Right renal cortex interstitium (tissue), 3 donors: Measurements from ENCODE around the gene ADGRG6. TPM values are rescaled to one million over a fixed set of nuclear protein-coding genes. Genes with fewer than 3 reads are reported as not detected.
"Not testable (repeated sequence)": the region's sequence is repeated elsewhere in the genome, so short reads cannot be mapped to it uniquely, and the experiment has no call there.

Experiments
- DNase-seq, 3 donors: peaks; one replicate each; pipeline ENCODE4 v3.0.0-alpha.2; 2013; ENCODE audit warnings: low read depth in 3 of 3, low spot score in 2 of 3
- polyA plus RNA-seq, 3 donors: library from polyadenylated mRNA; unstranded; fragments of 120-200 nt; gene quantifications; one replicate each; pipeline ENCODE4 v1.2.1, GENCODE V29; 2013; ENCODE audit not compliant: insufficient read length in 3 of 3

ADGRG6 gene
- polyA plus RNA-seq, 3 donors = 29.3 to 31.3 (median 30.0) TPM

DNA sequence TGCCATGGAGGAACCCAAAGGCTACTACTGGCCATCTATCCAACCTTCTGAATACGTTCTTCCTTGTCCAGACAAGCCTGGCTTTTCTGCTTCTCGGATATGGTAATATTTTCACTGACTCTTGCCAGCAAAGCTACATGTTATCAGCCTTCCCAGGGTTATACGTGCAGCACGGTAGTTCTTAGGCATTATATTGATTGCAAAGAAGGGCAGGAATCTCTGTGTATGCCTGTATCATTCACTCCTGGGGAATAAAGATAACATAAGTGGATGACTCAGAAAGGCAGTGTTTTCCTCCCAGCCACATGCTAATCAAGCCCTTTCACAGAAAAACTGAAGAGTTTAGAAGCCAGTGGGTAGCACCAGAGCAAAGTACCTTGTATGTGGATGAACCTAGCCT is 98.7 kb downstream of the ADGRG6 start:
- no peak for DNase-seq

GRCh38 chr6:142401838-142402237 is 100.0 kb downstream of the ADGRG6 start:
- no peak for DNase-seq

GRCh38 chr6:142404751-142405150 is 102.9 kb downstream of the ADGRG6 start:
- DNase-seq = no peak

DNA sequence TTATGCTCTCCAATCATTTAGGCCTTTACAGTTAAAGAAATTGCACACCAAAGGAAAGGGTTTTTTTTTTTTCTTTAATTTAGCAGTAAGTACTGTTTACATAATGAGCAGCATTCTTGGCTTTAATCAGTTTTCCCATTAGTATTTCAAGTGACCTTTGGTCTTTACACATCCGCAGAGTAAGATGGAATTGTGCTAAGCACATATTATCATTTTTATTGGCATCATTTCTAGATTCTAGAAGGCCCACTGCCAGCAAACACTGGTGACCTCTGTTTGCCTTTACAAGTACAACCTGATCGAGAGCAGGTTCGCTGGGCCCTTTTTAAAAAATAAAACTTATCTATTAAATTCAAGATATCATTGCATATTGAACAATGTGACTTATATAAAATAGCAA is 104.3 kb downstream of the ADGRG6 start:
- DNase-seq = no peak

- DNase-seq = no peak
Measured at GRCh38 chr6:142407685-142408273, 106.0 kb downstream of the ADGRG6 start.

DNA sequence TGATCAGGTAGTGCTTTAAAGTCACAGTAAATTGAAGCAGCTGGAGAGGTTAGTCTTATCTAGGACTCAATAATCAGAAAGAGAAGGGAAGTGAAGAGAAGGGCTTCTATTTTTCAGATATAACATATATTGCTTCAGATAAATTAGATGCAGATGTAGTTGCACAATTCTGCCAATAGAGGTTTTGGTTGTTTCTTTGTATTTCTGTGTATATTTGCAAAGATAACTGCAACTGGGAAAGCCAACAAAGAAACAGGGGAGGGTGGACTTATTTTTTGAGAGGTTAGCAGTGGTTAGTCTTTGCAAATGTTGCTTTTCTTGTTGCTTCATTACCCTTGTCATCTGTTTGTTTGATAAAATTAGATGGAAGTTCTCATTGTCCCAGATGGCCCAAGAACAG is 106.6 kb downstream of the ADGRG6 start:
- no peak for DNase-seq

- no peak for DNase-seq
Measured at GRCh38 chr6:142409794-142410193, 108.0 kb downstream of the ADGRG6 start.

DNA sequence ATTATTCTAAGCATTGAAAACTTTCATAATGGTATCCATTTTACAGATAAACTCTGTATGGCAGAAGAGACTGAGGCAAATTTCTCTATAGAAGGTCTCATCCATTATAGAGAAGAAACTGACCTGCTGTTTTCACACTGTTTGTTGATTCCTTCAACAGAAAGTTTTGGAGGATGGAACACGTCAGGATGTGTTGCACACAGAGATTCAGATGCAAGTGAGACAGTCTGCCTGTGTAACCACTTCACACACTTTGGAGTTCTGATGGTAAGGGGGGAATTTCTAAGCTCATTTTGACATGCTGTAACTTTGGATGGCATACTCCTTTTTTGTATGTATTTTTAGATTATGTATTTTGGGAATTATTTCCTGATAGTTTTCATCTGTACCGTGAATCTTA is 109.3 kb downstream of the ADGRG6 start:
- DNase-seq = no peak

- DNase-seq = no peak
Measured at GRCh38 chr6:142412241-142412640, 110.4 kb downstream of the ADGRG6 start.

- DNase-seq = no peak
Measured at GRCh38 chr6:142412658-142413057, 110.9 kb downstream of the ADGRG6 start.

DNA sequence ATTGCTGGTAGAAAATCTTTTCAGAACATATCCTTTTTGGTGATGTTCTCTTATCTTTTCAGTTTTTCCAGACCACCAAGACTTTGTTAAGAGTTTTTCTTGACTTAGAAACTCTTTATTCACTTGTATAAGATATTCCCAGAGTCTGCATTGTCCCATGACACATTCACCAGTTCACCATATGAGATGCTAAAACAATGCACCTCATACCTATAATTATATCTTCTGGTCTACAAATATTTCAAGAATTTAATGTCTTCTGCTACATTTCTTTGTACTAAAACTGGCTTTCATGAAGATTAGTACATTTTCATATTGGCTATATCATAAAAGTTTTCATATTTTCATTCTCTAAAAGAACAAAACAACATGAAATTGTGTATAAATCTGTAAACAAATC is 111.3 kb downstream of the ADGRG6 start:
- no peak for DNase-seq

- no peak for DNase-seq
Measured at GRCh38 chr6:142414462-142415250, 112.8 kb downstream of the ADGRG6 start.

DNA sequence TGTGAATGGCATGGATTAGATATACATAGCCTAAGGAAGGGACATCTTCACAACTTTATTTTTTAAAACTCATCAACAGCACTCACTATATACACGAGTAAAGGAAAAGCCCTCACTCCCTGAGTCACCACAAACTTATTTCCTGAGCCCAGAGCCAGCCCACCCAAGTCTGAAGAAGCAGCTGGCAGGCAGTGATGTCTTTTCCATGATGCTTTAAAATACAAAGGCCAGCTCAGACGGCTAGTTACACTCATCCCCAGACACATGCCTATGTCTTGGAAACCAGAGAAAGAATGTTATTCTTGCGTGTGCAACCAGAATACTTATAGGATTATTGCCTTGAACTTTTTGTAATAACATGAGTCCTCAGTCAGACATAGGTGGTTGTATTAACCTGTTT is 114.4 kb downstream of the ADGRG6 start:
- DNase-seq = no peak

GRCh38 chr6:142416686-142417085 is 114.9 kb downstream of the ADGRG6 start:
- DNase-seq = no peak

GRCh38 chr6:142417331-142417750 is 115.5 kb downstream of the ADGRG6 start:
- DNase-seq = no peak

DNA sequence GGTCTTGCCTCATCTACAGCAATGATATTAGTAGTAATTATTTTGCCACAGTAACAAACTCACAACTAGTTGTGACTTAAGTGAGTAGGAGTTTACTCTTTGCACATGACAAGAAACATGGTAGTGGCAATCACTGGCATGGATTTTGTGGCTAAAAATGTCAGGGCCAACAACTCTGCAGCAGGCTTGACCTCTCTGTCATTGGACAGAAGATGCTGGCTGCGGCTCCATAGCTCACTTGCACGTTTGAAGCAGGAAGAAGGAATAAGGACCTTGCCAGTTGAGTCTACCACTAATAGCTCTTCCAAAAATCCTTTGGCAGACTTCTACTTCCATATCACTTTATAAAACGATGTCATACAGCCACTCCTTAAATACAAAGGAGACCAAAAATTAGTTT is 117.3 kb downstream of the ADGRG6 start:
- DNase-seq = no peak

DNA sequence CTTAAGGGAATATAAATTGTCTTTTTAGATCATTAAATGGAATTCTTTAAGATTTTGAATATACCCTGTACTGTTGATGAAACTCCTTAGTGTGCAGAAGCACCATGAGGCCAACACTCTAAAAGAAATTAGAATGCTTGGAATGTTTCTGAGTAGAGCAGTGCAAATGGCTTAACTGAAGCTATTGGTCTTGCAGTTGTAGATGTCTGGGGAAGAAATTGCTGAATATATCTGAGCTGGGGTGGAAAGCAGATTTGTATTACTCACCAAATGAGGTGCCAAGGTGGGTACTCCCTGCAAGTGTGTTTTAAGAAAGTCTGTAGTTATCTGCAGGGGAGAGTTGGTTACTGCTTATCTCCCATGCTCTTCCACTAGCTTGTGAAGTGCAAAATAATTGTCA is 119.0 kb downstream of the ADGRG6 start:
- no peak for DNase-seq

DNA sequence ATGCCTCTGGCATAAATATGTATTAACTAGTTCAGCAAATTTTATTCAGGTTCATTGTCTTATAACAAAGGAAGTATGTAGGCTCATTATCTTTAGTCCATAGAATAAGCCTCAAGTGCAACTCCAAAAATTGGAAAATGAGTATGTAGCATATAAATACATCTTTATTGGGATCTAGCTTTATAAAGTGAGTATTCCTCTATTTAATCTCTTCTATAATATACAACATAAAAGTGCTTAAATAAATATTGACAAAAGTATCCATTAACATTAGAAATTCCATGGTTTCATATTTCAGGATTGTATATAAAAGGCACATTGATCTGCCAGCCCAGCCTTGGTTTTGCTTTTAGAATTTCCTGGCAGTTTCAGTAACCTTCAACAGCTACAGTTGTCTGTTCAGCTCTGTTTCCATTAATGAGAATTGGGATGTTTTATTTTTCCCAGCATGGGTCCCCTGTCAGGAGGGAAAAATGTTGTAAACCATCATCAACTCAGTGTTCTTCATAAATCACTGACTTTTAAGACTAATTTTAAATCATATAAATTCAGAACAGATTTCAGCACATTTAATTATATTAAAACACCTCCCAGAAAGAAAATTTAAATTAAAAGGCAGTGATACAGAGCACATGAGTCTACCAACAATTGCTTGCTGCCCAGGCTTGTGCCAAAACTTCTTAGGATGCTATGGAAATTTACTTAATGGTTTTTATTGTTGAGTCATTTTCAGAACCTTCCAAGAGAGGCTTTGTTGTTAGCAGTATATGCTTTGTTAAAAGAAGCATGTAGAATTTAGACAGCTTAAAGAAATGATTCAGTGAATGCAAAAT is 119.7 kb downstream of the ADGRG6 start:
- DNase-seq = no peak

GRCh38 chr6:142426444-142427132 is 124.8 kb downstream of the ADGRG6 start:
- not testable (repeated sequence) for DNase-seq

DNA sequence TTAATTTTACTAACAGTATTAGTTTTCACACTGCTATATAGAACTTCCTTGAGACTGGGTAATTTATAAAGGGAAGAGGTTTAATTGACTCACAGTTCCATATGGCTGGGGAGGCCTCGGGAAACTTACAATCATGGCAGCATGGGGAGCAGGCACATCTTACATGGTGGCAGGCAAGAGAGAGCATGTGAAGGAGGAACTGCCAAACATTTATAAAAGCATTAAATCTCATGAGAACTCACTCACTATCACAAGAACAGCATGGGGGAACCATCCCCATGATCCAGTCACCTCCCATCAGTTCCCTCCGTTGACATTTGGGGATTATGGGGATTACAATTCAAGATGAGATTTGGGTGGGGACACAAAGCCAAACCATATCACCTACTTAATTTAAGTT is 126.7 kb downstream of the ADGRG6 start:
- DNase-seq = not testable (repeated sequence)

DNA sequence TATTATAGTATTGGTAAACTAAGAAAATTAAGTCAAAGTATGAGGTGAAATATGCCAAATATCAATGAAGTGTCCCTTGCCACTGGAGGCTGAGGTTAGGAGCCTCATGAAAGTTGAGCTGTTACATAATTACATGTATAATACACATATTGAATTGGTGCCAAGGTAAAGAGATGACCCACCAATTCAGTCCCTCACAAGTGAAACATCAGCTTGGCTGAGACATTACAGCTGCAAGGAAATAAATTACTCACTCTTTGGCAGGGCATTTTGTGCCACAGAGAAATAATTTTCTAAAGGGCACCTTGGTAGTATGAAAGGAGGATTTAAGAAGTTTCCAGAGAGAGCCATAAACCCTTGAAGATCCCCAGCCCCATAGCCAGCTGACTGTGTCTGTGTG is 127.4 kb downstream of the ADGRG6 start:
- no peak for DNase-seq
